ENCODE data around the gene CHODL.
A peak's percentile ranks its signal among the peaks of the same experiment; 100 is the strongest.

Gene CHODL, protein sequence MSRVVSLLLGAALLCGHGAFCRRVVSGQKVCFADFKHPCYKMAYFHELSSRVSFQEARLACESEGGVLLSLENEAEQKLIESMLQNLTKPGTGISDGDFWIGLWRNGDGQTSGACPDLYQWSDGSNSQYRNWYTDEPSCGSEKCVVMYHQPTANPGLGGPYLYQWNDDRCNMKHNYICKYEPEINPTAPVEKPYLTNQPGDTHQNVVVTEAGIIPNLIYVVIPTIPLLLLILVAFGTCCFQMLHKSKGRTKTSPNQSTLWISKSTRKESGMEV

DNA sequence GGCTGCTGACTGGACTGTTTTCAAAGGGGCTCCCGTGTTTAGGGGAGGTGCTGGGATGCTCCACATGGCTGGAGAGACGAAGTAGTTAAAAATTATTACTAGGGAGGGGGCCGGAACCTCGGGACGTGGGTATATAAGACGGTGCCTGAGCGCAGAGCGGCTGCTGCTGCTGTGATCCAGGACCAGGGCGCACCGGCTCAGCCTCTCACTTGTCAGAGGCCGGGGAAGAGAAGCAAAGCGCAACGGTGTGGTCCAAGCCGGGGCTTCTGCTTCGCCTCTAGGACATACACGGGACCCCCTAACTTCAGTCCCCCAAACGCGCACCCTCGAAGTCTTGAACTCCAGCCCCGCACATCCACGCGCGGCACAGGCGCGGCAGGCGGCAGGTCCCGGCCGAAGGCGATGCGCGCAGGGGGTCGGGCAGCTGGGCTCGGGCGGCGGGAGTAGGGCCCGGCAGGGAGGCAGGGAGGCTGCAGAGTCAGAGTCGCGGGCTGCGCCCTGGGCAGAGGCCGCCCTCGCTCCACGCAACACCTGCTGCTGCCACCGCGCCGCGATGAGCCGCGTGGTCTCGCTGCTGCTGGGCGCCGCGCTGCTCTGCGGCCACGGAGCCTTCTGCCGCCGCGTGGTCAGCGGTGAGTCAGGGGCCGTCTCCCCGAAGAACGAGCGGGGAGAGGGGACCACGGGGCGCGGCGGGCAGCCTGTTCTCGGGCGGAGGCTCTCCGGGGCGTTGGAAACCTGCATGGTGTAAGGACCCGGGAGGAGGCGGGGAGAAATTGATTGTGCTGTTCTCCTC lies at the start of gene CHODL:
TSS of gene CHODL (plus strand) at position 163 of the 793 bp plus-strand sequence. CDS start at position 554, 391 bp downstream.
- H3K4me3 ChIP-seq (ENCODE audit: low read depth, low read length) = peak within 1 kb of the TSS; percentile 33
- peak; percentile 4 for DNase-seq (ENCODE audit: low read depth)
- TF ChIP-seq, protein P1, sequence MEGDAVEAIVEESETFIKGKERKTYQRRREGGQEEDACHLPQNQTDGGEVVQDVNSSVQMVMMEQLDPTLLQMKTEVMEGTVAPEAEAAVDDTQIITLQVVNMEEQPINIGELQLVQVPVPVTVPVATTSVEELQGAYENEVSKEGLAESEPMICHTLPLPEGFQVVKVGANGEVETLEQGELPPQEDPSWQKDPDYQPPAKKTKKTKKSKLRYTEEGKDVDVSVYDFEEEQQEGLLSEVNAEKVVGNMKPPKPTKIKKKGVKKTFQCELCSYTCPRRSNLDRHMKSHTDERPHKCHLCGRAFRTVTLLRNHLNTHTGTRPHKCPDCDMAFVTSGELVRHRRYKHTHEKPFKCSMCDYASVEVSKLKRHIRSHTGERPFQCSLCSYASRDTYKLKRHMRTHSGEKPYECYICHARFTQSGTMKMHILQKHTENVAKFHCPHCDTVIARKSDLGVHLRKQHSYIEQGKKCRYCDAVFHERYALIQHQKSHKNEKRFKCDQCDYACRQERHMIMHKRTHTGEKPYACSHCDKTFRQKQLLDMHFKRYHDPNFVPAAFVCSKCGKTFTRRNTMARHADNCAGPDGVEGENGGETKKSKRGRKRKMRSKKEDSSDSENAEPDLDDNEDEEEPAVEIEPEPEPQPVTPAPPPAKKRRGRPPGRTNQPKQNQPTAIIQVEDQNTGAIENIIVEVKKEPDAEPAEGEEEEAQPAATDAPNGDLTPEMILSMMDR (conservative IDR thresholded peaks at IDR 0.05; ENCODE audit: low read depth, low read length) = no peak

GRCh38 chr21:18204931-18205330 lies 39.7 kb upstream of the CHODL start:
- H3K4me3 ChIP-seq (ENCODE audit: low read depth, low read length) = no peak overlapping the region
- peak; percentile 1 for DNase-seq (ENCODE audit: low read depth)
- TF ChIP-seq, protein P1 (conservative IDR thresholded peaks at IDR 0.05; ENCODE audit: low read depth, low read length) = no peak

DNA sequence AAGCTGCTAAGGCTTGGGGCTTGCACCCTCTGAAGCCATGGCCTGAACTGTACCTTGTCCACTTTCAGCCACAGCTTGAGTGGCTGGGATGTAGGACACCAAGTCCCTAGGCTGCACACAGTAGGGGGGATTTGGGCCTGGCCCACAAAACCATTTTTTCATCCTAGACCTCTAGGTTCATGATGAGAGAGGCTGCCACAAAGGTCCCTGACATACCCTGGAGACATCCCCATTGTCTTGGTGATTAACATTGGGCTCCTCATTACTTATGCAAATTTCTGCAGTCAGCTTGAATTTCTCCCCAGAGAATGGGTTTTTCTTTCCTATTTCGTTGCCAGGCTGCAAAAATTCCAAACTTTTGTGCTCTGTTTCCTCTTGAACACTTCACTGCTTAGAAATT lies 26.3 kb upstream of the CHODL start:
- H3K4me3 ChIP-seq (ENCODE audit: low read depth, low read length) = no peak overlapping the region
- no peak for DNase-seq (ENCODE audit: low read depth)
- TF ChIP-seq, protein P1 (conservative IDR thresholded peaks at IDR 0.05; ENCODE audit: low read depth, low read length) = no peak

GRCh38 chr21:18220498-18220897 lies 24.1 kb upstream of the CHODL start:
- TF ChIP-seq, protein P1 (conservative IDR thresholded peaks at IDR 0.05; ENCODE audit: low read depth, low read length) = no peak
- DNase-seq (ENCODE audit: low read depth) = no peak
- no peak overlapping the region for H3K4me3 ChIP-seq (ENCODE audit: low read depth, low read length)

GRCh38 chr21:18222346-18222745 lies 22.3 kb upstream of the CHODL start:
- TF ChIP-seq, protein P1 (conservative IDR thresholded peaks at IDR 0.05; ENCODE audit: low read depth, low read length) = no peak
- DNase-seq (ENCODE audit: low read depth) = no peak
- no peak overlapping the region for H3K4me3 ChIP-seq (ENCODE audit: low read depth, low read length)

GRCh38 chr21:18228060-18228739 lies 16.4 kb upstream of the CHODL start:
- H3K4me3 ChIP-seq (ENCODE audit: low read depth, low read length) = no peak overlapping the region
- TF ChIP-seq, protein P1 (conservative IDR thresholded peaks at IDR 0.05; ENCODE audit: low read depth, low read length) = no peak
- DNase-seq (ENCODE audit: low read depth) = no peak
